NCI-H146 (cell line): ENCODE results near the gene NEURL1B.
"Not testable (repeated sequence)": the region's sequence is repeated elsewhere in the genome, so short reads cannot be mapped to it uniquely, and the experiment has no call there.

Experiments
- DNase-seq: peaks from one replicate; lab custom pipeline; 2025; lab: John Stamatoyannopoulos, UW

Gene NEURL1B

GRCh38 chr5:172678362-172678874 lies 37.4 kb downstream of the NEURL1B start:
- not testable (repeated sequence) for DNase-seq

GRCh38 chr5:172678902-172679301 lies 37.8 kb downstream of the NEURL1B start:
- DNase-seq = no peak

GRCh38 chr5:172679628-172680212 lies 38.7 kb downstream of the NEURL1B start:
- no peak for DNase-seq

GRCh38 chr5:172680921-172681320 lies 39.9 kb downstream of the NEURL1B start:
- DNase-seq = no peak

GRCh38 chr5:172681421-172681820 lies 40.4 kb downstream of the NEURL1B start:
- DNase-seq = no peak

- DNase-seq = no peak
These were observed 42.2 kb downstream of the NEURL1B start for GRCh38 chr5:172683264-172683644.

- DNase-seq = no peak
These were observed 42.8 kb downstream of the NEURL1B start for GRCh38 chr5:172683645-172684471.

GRCh38 chr5:172685091-172685490 lies 44.0 kb downstream of the NEURL1B start:
- DNase-seq = no peak

GRCh38 chr5:172686111-172686510 lies 45.0 kb downstream of the NEURL1B start:
- DNase-seq = no peak

GRCh38 chr5:172686539-172687390 lies 45.7 kb downstream of the NEURL1B start:
- no peak for DNase-seq

GRCh38 chr5:172687940-172688339 lies 46.9 kb downstream of the NEURL1B start:
- DNase-seq = no peak

- no peak for DNase-seq
These were observed 47.5 kb downstream of the NEURL1B start for GRCh38 chr5:172688349-172689217.

GRCh38 chr5:172689218-172689572 lies 48.1 kb downstream of the NEURL1B start:
- no peak for DNase-seq

GRCh38 chr5:172689801-172690200 lies 48.7 kb downstream of the NEURL1B start:
- no peak for DNase-seq

- DNase-seq = no peak
These were observed 49.4 kb downstream of the NEURL1B start for GRCh38 chr5:172690258-172691075.

- DNase-seq = no peak
These were observed 50.8 kb downstream of the NEURL1B start for GRCh38 chr5:172691886-172692285.

GRCh38 chr5:172692451-172692850 lies 51.4 kb downstream of the NEURL1B start:
- DNase-seq = no peak

- no peak for DNase-seq
These were observed 51.9 kb downstream of the NEURL1B start for GRCh38 chr5:172692981-172693380.

GRCh38 chr5:172694061-172694460 lies 53.0 kb downstream of the NEURL1B start:
- DNase-seq = no peak

GRCh38 chr5:172694541-172694940 lies 53.5 kb downstream of the NEURL1B start:
- no peak for DNase-seq
